Progenitor cell of endocrine pancreas (in vitro differentiated cells): Measurements from ENCODE around the gene CEP170. TPM values are rescaled to one million over a fixed set of nuclear protein-coding genes. Genes with fewer than 3 reads are reported as not detected.

Experiments
- DNase-seq: peaks from one replicate; pipeline ENCODE4 v3.0.0; 2021; ENCODE audit warnings: low spot score; ENCODE audit not compliant: unreplicated experiment
- H3K27ac Mint-ChIP-seq: 2 replicates; pipeline ENCODE4 v1.8.0; 2021; ENCODE audit warnings: mild to moderate bottlenecking, moderate library complexity, mixed read lengths
- H3K27me3 Mint-ChIP-seq: 2 replicates; pipeline ENCODE4 v1.8.0; 2021; ENCODE audit warnings: mixed read lengths
- H3K36me3 Mint-ChIP-seq: 2 replicates; pipeline ENCODE4 v1.8.0; 2022; ENCODE audit warnings: mixed read lengths; ENCODE audit not compliant: insufficient read depth
- H3K4me1 Mint-ChIP-seq: 2 replicates; pipeline ENCODE4 v1.8.0; 2021; ENCODE audit warnings: low read depth, mixed read lengths
- H3K4me3 Mint-ChIP-seq: 2 replicates; pipeline ENCODE4 v1.8.0; 2021; ENCODE audit warnings: low read depth, mild to moderate bottlenecking, moderate library complexity, mixed read lengths
- H3K9me3 Mint-ChIP-seq: 2 replicates; pipeline ENCODE4 v1.8.0; 2021; ENCODE audit warnings: low read depth, mixed read lengths
- CTCF ChIP-seq: fragments of 200-600 bp; sonication (generic); IDR thresholded peaks from one replicate; pipeline ENCODE4 v1.5.0; 2021; ENCODE audit warnings: antibody characterized with exemption, mild to moderate bottlenecking; ENCODE audit not compliant: unreplicated experiment
- total RNA-seq: library from RNA; stranded (reverse); gene quantifications from 2 replicates; pipeline ENCODE4 v1.2.1, GENCODE V29; 2021

Gene CEP170
- total RNA-seq, 1 donor from 2014 or later = 80.1 TPM

GRCh38 chr1:243292117-243292516 is 37.0 kb upstream of the CEP170 start:
- peaks cover 5% of the 10 kb centered on the region for H3K9me3 Mint-ChIP-seq
- no peak for DNase-seq
- H3K36me3 Mint-ChIP-seq = peaks cover 33% of the 10 kb centered on the region
- H3K4me3 Mint-ChIP-seq = no peak overlapping the region
- no peak for TF ChIP-seq CTCF
- no peak overlapping the region for H3K27ac Mint-ChIP-seq
- H3K4me1 Mint-ChIP-seq = peaks cover 5% of the 10 kb centered on the region
- no peaks in the 10 kb centered on the region for H3K27me3 Mint-ChIP-seq

- Mint-ChIP-seq H3K4me1 (peaks cover 5% of the 10 kb centered on the region), H3K9me3 (peaks cover 5% of the 10 kb centered on the region), H3K36me3 (peaks cover 29% of the 10 kb centered on the region), H3K27me3 (no peaks in the 10 kb centered on the region), H3K27ac (no peak overlapping the region), H3K4me3 (no peak overlapping the region)
- no peak for TF ChIP-seq CTCF
- DNase-seq = no peak
Measured at GRCh38 chr1:243291292-243291691, 36.2 kb upstream of the CEP170 start.

- H3K36me3 Mint-ChIP-seq = peaks cover 15% of the 10 kb centered on the region
- no peaks in the 10 kb centered on the region for H3K27me3 Mint-ChIP-seq
- TF ChIP-seq CTCF = no peak
- DNase-seq = no peak
- no peak overlapping the region for H3K27ac Mint-ChIP-seq
- no peaks in the 10 kb centered on the region for H3K4me1 Mint-ChIP-seq
- no peaks in the 10 kb centered on the region for H3K9me3 Mint-ChIP-seq
- H3K4me3 Mint-ChIP-seq = no peak overlapping the region
Measured at GRCh38 chr1:243288062-243288461, 33.0 kb upstream of the CEP170 start.

GRCh38 chr1:243287652-243288051 is 32.6 kb upstream of the CEP170 start:
- H3K36me3 Mint-ChIP-seq = peaks cover 16% of the 10 kb centered on the region
- H3K27me3 Mint-ChIP-seq = no peaks in the 10 kb centered on the region
- no peaks in the 10 kb centered on the region for H3K4me1 Mint-ChIP-seq
- no peak overlapping the region for H3K27ac Mint-ChIP-seq
- no peaks in the 10 kb centered on the region for H3K9me3 Mint-ChIP-seq
- H3K4me3 Mint-ChIP-seq = no peak overlapping the region
- TF ChIP-seq CTCF = no peak
- no peak for DNase-seq

GRCh38 chr1:243287123-243287460 is 32.0 kb upstream of the CEP170 start:
- Mint-ChIP-seq H3K4me1 (no peaks in the 10 kb centered on the region), H3K4me3 (no peak overlapping the region), H3K27ac (no peak overlapping the region), H3K36me3 (peaks cover 17% of the 10 kb centered on the region), H3K9me3 (no peaks in the 10 kb centered on the region), H3K27me3 (no peaks in the 10 kb centered on the region)
- TF ChIP-seq CTCF = no peak
- no peak for DNase-seq
